NCI-H1105 treated with DMSO at 0.1 percent for 48 hours (cell line): ENCODE data around the gene EEA1.

Experiments
- DNase-seq: peaks from one replicate; lab custom pipeline; 2025; lab: John Stamatoyannopoulos, UW

EEA1 gene

DNA sequence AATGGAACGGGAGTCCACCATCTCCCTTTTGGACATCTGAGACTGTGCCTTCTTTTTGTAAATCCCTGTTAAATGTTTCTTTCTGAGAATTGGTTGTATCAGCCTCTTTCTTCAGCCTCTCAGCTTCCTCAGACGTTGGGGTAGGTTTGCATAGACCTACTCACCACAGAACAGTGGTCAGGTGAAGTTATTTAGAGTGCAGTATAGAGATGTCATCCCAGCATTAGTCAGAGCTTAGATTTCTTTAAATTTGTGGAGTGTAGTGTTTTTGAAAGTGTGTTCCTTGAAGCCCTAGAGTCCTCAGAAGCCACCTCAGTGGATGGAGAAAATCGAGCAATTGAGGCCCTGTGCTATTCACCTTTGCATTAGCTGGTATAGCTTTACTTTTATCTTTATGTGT lies 8.9 kb upstream of the EEA1 start:
- no peak for DNase-seq

- no peak for DNase-seq
Measured at GRCh38 chr12:92933606-92934005, 4.5 kb upstream of the EEA1 start.

DNA sequence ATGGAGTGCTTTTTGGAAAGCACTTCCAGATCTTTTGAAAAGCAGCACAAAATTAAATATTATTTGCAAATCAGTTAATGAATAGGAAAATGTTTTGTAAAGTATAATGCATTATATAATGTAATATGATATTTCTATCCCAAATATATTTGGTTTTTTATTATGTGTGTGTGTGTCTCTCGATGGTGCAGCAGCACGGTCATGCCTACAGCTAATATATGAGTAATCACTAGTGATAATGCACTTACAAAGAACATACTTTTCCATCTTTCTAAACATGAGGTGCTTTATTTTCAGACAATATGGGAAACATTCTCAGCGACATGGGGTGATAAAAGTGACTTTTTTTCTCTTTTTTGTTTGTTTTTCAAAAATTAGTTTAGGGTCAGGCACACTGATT lies 1.3 kb upstream of the EEA1 start:
- DNase-seq, result no peak

DNA sequence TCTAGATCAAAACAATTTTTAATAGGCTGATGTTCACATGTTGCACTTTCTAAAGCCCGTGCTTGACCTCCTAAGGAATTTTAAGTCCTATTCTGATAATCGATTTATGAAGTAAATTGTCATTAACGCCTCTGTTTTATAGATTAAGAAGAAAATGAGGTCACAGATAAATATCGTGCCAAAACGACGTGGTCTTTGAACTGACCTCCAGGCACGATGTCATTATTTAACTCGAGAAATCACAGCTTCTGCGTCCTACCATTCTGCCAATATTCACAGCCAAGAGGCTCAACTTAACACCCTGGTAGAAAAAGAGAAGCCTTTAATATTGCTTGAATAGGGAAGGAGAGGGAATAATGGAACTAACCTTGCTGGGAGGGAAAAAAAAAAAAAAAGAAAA lies 888 bp upstream of the EEA1 start:
- DNase-seq, result no peak

GRCh38 chr12:92928421-92928961 lies 604 bp downstream of the EEA1 start:
- peak; percentile 36 for DNase-seq

DNA sequence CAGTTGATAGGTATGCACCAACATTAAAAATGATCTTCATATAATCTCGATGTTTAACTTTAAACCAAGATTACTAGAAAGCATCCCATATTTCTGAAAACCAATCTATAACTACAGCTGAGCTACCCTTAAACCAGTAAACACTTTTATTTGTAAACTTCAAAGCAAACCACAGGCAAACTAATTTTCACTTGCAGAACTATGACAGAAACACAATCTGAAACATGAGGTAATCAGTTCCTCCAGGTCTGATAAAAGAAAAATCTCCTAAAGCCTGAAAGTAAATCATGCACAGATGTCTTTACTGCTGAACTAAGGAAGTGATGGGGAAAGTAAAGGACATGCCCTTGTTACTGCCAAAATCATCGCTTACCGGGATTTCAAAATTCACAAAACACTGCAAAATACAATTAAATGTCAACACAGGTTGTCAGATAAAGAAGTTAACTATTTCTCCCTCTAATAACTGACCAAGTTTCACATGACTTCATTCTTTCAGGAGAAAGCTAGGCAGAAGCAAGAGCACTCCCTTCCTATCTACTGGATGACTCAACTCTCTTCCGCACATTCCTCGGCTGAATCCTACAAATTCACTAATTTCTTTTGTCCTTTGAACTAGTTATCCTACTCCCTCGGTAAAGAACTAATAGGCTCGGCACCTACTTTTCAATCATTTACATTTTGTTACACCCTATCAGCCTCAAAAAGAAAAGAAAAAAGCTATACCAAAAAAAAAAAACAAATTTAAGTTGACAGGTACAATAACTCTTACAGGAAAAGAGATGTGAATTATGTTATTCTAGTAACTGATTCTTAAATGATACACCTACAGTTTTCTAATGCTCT lies 1.4 kb downstream of the EEA1 start:
- no peak for DNase-seq

DNA sequence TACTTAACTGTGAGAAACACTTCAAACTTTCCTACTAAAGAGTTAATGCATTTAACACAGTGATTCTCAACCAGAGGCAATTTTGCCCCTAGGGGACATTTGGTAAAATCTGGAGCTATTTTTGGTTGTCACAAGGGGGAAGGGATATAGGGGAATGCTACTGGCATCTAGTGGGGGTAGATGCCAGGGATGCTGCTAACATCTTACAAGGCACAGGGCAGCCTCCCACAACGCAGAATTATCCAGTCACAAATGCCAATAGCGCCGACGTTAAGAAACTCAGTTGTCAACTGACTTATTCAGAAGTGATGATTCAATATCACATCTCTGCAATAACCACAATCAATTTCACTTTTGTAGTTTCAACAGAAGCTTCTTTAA lies 2.0 kb downstream of the EEA1 start:
- no peak for DNase-seq

DNA sequence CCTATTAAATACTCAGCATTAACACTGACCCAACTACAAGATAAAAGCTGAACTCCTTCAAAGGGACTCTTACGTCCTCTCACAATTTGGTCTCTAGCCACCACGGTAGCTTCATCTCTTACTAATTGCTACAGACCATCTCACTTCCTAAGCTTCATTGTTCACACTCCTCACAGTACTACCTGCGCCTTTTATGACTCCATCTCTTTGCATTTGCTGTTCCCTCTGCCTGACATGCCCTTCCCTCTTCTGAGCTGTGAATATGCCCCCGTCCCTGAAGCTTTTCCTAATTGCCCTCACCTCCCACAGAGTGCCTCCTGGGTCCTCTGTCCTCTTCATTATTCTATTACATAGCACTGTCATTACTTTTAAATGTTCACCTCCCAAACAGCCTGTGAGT lies 2.5 kb downstream of the EEA1 start:
- no peak for DNase-seq

DNA sequence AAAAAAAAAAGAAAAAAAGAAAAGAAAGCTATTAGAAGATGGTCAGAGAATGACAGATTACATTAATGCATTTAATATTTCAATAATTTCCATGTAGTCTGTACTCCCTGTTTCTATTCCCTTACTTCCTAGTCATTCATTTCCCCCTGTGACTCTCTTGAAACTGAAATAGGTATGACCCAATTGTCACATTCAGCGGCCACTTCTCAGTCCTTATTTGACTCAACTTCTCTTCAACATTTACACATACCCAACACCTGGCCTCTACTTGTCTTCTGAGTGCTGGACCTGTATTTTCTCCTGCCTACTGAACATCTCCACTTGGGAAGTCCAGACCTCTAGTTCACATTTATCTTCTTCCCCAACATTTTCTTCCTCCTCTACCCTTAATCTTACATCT lies 7.2 kb downstream of the EEA1 start:
- no peak for DNase-seq

GRCh38 chr12:92915365-92915764 lies 13.7 kb downstream of the EEA1 start:
- no peak for DNase-seq

DNA sequence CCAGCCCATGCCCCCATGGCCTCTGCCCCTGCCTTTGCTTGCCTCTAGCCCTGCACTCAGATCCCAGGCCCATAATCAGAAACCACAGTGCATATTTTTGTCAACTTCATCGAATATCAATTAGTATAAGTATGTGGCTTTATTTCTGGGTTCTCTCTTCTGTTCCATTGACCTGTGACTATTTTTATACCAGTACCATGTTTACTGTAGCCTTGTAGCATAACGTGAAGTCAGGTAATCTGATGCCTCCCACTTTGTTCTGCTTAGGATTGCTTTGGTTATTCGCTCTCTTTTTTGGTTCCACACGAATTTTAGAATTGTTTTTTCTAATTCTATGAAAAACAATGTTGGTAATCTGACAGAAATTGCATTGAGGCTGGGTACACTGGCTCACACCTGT lies 14.9 kb downstream of the EEA1 start:
- no peak for DNase-seq

GRCh38 chr12:92912672-92913071 lies 16.4 kb downstream of the EEA1 start:
- no peak for DNase-seq

GRCh38 chr12:92912052-92912451 lies 17.0 kb downstream of the EEA1 start:
- no peak for DNase-seq

DNA sequence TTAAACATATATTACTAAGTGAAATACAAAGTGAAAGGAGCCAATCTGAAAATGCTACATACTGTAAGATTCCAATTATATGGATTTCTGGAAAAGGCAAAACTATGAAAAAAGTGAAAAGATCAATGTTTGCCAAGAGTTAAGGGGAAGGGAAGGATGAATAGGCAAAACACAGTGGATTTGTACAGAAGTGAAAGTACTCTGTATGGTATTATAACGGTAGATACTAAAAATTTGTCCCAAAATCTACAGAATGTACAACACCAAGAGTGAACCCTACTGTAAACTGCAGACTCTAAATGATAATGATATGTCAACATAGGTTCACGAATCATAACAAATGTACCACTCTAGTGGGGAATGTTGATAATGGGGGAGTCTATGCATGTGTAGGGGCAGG lies 17.8 kb downstream of the EEA1 start:
- no peak for DNase-seq

- no peak for DNase-seq
Measured at GRCh38 chr12:92908108-92908507, 21.0 kb downstream of the EEA1 start.

- no peak for DNase-seq
Measured at GRCh38 chr12:92905811-92906554, 23.1 kb downstream of the EEA1 start.

DNA sequence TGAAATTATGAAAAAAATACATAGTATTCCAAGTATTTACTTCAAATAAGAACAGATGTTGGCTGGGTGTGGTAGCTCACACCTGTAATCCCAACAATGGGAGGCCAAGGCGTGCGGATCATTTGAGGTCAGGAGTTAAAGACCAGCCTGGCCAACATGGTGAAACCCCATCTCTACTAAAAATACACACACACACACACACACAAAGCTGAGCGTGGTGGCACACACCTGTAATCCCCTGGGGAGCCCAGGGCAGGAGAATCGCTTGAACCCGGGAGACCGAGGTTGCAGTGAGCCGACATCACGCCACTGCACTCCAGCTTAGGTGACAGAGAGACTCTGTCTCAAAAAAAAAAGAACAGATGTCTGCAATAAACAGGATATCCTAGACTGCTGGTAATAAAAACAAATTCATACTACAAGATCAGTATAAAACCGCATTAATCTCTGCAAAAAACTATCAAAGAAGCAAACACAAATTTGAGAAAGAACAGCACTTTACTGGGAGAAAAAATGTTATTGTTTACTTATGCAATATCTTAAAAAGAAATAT lies 23.8 kb downstream of the EEA1 start:
- DNase-seq, result no peak

GRCh38 chr12:92900941-92901340 lies 28.2 kb downstream of the EEA1 start:
- no peak for DNase-seq

DNA sequence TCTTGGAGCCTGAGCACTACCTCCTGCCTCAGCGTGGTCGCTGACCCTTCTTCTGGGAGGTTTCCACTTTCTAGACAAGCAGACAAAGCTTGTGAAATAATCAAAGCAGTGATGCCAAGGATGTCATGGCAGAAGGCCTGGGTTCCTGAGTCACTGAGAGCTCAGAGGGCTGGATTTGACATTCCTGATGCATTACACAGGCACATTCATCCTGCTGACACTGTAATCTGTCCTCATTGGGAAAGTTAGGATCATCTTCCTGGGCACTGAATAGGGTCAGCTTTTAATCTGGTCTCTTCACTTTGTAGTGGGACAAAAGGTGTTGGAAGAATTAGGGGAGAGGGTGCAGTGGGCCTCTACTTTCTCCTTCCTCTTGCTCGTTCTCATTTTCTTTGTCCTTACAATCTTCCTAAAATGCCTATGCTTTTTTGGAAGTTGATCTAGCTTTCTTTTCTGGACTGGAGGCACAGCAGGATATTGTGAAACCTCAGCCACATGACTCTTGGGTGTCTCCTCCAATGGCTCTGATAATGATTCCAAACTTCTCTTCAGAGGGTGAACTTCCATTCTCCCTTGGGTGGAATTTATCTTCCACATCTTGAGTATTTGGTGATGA lies 29.6 kb downstream of the EEA1 start:
- DNase-seq, result no peak

- no peak for DNase-seq
Measured at GRCh38 chr12:92898755-92899154, 30.3 kb downstream of the EEA1 start.

- DNase-seq, result no peak
Measured at GRCh38 chr12:92897844-92898243, 31.3 kb downstream of the EEA1 start.

DNA sequence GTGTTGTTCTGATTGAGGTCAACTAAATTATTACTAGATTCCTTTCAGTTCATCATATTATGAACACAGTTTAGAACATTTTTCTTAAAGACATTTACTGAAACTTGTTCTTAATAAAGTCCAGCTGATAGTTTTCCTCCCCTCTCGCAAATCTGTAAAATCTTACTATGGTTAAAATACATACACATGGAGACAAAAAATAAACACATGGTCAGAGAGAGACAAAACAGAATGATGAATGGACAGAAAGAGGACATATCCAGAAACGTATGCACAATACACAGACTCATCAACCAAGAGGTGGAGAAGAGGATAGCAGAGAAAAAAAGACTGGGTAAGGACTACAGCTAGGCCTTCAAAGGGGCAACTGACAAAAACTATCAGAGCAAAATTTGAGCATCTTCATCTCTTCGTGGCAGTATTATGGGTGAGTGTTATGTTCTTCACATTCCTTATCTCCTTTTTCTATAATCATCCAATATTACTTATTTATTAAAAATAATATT lies 38.4 kb downstream of the EEA1 start:
- DNase-seq, result no peak
